ENCODE data around the gene MOB2. TPM values are rescaled to one million over a fixed set of nuclear protein-coding genes. Genes with fewer than 3 reads are reported as not detected.
A peak's percentile ranks its signal among the peaks of the same experiment; 100 is the strongest.

MOB2 gene
- total RNA-seq, 1 experiment from 2014 or later: 22.7 TPM

GRCh38 chr11:1500466-1501420, 14.2 kb upstream of the MOB2 start:
- Histone ChIP-seq H3K27ac (ENCODE audit: insufficient read length, low read depth, low read length) (no peak overlapping the region), H3K14ac (ENCODE audit: insufficient read depth, low read length) (0 out of 2 replicates have a peak overlapping the region, but pooled peaks have one; percentile 27), H2BK12ac (ENCODE audit: insufficient read length, low read depth, low read length) (no peak overlapping the region), H2BK20ac (ENCODE audit: low read depth, low read length, poor library complexity, severe bottlenecking) (no peak overlapping the region), H3K23me2 (ENCODE audit: insufficient read length, low read depth, low read length, poor library complexity, severe bottlenecking) (no peaks in the 10 kb centered on the region), H2BK120ac (ENCODE audit: low read depth, low read length, poor library complexity, severe bottlenecking) (no peak overlapping the region), H2BK5ac (ENCODE audit: insufficient read length, low read length) (no peak overlapping the region), H4K91ac (ENCODE audit: insufficient read length, low read depth, low read length) (no peak overlapping the region), H3K56ac (ENCODE audit: insufficient read length, low read depth, low read length) (no peak overlapping the region), H4K20me1 (ENCODE audit: control insufficient read depth, insufficient read depth, insufficient read length) (peaks cover 2% of the 10 kb centered on the region), H3K9ac (ENCODE audit: extremely low read depth, insufficient read length, low read length) (no peak overlapping the region), H3K4me2 (ENCODE audit: insufficient read depth, insufficient read length, low read length) (no peak overlapping the region), H3K18ac (ENCODE audit: insufficient read length, low read depth, low read length) (no peak overlapping the region), H3K9me3 (ENCODE audit: control insufficient read depth, low read depth, low read length) (no peaks in the 10 kb centered on the region), H3K79me1 (ENCODE audit: insufficient read depth, low read depth, low read length, poor library complexity, severe bottlenecking) (peaks cover 3% of the 10 kb centered on the region), H3K4me1 (ENCODE audit: insufficient read depth, low read length) (no peaks in the 10 kb centered on the region), H4K8ac (replicated peaks; ENCODE audit: insufficient read length, low read depth, low read length) (no peak overlapping the region), H3K4ac (ENCODE audit: low read depth, low read length) (no peak overlapping the region), H3T11ph (ENCODE audit: low read length) (no peak overlapping the region), H2BK15ac (ENCODE audit: low read depth, low read length) (no peak overlapping the region), H3K27me3 (ENCODE audit: insufficient read depth, low read length) (no peaks in the 10 kb centered on the region), H4K5ac (ENCODE audit: insufficient read length, low read depth, low read length) (no peak overlapping the region), H3K79me2 (ENCODE audit: insufficient read depth, low read length) (no peaks in the 10 kb centered on the region; the same call in 1 of the 2 replicates), H2AFZ (ENCODE audit: low read length) (no peak overlapping the region), H3K23ac (ENCODE audit: insufficient read length, low read depth, low read length) (no peak overlapping the region), H2AK5ac (ENCODE audit: insufficient read length, low read length) (no peak overlapping the region)
- Mint-ChIP-seq H3K36me3 (ENCODE audit: insufficient read depth in 1 of 3, low read depth in 3 of 3) (peaks cover 1 to 9% (median 4%) of the 10 kb centered on the region in 3 experiments), H3K4me3 (no peak overlapping the region), H3K4me1 (peaks cover 13 to 29% of the 10 kb centered on the region in 2 experiments), H3K9me3 (peaks cover 6 to 9% of the 10 kb centered on the region in 2 experiments; a peak in 4 of 5 replicates), H3K27me3 (ENCODE audit: low read depth) (peaks cover 3% of the 10 kb centered on the region), H3K27ac (peak overlapping the region in 2 of 3 experiments; percentile 16 to 49; a peak in 3 of 7 replicates)
- DNase-seq: no peak
- no CpG with 5 or more reads among the region's 28 CpGs for WGBS (ENCODE audit: extremely low coverage, insufficient read length, low lambda C conversion rate)
- TF ChIP-seq, protein P1, sequence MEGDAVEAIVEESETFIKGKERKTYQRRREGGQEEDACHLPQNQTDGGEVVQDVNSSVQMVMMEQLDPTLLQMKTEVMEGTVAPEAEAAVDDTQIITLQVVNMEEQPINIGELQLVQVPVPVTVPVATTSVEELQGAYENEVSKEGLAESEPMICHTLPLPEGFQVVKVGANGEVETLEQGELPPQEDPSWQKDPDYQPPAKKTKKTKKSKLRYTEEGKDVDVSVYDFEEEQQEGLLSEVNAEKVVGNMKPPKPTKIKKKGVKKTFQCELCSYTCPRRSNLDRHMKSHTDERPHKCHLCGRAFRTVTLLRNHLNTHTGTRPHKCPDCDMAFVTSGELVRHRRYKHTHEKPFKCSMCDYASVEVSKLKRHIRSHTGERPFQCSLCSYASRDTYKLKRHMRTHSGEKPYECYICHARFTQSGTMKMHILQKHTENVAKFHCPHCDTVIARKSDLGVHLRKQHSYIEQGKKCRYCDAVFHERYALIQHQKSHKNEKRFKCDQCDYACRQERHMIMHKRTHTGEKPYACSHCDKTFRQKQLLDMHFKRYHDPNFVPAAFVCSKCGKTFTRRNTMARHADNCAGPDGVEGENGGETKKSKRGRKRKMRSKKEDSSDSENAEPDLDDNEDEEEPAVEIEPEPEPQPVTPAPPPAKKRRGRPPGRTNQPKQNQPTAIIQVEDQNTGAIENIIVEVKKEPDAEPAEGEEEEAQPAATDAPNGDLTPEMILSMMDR (conservative IDR thresholded peaks at IDR 0.05): no peak
